H7 (cell line): ENCODE results near the gene NF2. TPM values are rescaled to one million over a fixed set of nuclear protein-coding genes. Genes with fewer than 3 reads are reported as not detected.
"Not testable (repeated sequence)": the region's sequence is repeated elsewhere in the genome, so short reads cannot be mapped to it uniquely, and the experiment has no call there.

Experiments used
- DNase-seq: peaks from one replicate; pipeline ENCODE4 v3.0.0; 2012
- H3K27me3 ChIP-seq: 2 replicates; pipeline ENCODE4 v1.6.0; 2011; ENCODE audit warnings: mild to moderate bottlenecking, low read length; ENCODE audit not compliant: control insufficient read depth, insufficient read depth
- H3K36me3 ChIP-seq: replicated peaks from 2 replicates; pipeline ENCODE4 v1.5.1; 2011; ENCODE audit warnings: low read length; ENCODE audit not compliant: control insufficient read depth, insufficient read depth
- H3K4me3 ChIP-seq: 2 replicates; pipeline ENCODE4 v1.5.1; 2011; ENCODE audit warnings: low read depth, mild to moderate bottlenecking, control low read depth, low read length, moderate library complexity; ENCODE audit not compliant: insufficient read depth
- total RNA-seq: library from RNA; depleted of rRNA; stranded (reverse); fragments of >200 nt; shearing (Covaris generic); gene quantifications from 2 replicates; pipeline ENCODE4 v1.2.3, GENCODE V29; 2014; rRNA removed

Gene NF2
- 52.0 and 56.5 TPM in 2 replicates for total RNA-seq

DNA sequence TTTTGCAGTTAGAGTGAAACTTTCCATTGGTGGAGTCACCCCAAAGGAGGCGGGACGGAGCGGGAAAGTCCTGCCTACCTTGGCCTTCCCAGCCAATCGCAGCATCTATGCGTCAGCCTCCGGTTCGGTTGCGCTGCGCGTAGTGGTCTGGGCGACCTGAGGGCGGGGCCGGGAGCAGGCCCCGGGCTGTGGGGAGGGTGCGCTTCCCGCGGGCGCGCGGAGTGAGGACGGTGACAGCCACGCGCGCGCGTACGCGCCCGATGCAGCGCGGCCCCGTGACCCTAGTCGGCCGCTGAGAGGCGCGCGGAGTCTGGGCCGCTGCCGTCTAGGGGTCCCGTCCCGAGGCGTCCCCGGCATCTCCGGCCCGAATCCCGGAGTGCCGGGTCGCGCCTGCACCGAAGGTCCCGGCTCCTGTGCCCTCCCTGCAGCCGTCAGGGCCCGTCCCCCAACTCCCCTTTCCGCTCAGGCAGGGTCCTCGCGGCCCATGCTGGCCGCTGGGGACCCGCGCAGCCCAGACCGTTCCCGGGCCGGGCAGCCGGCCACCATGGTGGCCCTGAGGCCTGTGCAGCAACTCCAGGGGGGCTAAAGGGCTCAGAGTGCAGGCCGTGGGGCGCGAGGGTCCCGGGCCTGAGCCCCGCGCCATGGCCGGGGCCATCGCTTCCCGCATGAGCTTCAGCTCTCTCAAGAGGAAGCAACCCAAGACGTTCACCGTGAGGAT, at the start of gene NF2:
NF2 (plus strand) TSS at position 276 of the 718 bp plus-strand sequence; CDS start at position 642, 366 bp downstream.
- H3K36me3 ChIP-seq = no peaks in the 10 kb centered on the region

GRCh38 chr22:29555065-29555644, 48.3 kb upstream of the NF2 start:
- Histone ChIP-seq H3K36me3 (peaks cover 32% of the 10 kb centered on the region), H3K4me3 (no peak overlapping the region), H3K27me3 (no peaks in the 10 kb centered on the region)
- no peak for DNase-seq

More for the DNA sequence above, at the start of gene NF2:
- DNase-seq = peak; percentile 99
- H3K4me3 ChIP-seq = peak within 1 kb of the TSS; percentile 88
- H3K27me3 ChIP-seq = no peaks in the 10 kb centered on the region

- Histone ChIP-seq H3K27me3 (no peaks in the 10 kb centered on the region), H3K4me3 (no peak overlapping the region), H3K36me3 (peaks cover 52% of the 10 kb centered on the region)
- DNase-seq = no peak
Observed at GRCh38 chr22:29559030-29559429, 44.4 kb upstream of the NF2 start.

DNA sequence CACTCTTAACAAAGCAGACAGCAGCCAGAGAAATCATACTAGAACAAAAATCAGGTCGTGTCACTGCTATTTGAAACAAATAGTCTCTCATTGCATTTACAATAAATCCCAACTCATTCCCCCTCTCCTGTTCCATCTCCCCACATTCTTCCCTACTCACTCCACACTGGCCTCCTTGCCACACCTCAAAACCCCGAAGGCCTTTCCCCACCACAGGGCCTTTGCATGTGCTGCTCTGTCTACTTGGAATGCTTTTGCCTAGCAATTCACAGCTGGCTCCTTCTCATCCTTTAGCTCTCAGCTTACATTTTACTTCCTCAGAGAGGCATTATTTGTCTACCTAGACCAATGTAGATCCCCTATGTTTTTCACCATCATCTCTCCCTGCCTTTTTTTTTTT, 43.6 kb upstream of the NF2 start:
- no peak for DNase-seq
- peaks cover 56% of the 10 kb centered on the region for H3K36me3 ChIP-seq
- no peaks in the 10 kb centered on the region for H3K27me3 ChIP-seq
- H3K4me3 ChIP-seq = no peak overlapping the region

DNA sequence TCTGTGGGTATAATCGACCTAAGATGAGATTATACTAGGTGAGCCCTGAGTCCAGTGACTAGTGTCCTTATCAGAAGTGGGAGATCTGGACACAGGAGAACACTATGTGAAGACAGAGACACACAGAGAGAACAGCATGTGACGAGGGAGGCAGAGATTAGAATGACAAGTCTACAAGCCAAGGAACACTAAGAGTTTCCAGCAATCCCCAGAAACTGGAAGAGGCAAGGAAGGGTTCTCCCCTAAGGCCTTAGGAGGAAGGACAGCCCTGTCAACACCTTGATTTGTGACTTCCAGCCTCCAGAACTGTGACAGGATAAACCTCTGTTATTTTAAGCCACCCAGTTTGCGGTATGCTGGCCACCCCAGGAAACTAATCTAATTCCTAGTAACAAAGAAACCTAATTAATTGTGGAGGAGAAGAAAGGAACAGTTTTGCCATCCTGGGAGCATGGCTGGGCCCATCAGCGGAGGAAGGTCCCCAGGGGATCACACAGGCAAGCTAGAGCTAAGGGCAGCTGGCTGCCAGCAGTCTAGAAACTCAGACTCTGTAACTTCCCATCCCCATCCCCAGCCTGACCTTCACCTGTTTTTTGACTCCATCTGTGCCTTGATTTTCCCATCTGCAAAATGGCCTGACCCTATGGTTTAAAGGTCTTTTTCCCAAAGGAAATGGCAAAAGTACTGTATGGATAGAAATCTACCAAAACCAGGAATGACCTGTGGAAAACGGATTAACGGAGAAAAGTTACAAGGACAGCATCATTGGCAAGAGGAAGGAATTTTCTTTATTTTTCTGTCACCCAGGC, 39.6 kb upstream of the NF2 start:
- Histone ChIP-seq H3K36me3 (peaks cover 53% of the 10 kb centered on the region), H3K4me3 (no peak overlapping the region), H3K27me3 (no peaks in the 10 kb centered on the region)
- DNase-seq = no peak

GRCh38 chr22:29566513-29566912, 36.9 kb upstream of the NF2 start:
- not testable (repeated sequence) for DNase-seq, H3K27me3 ChIP-seq, H3K4me3 ChIP-seq
- peaks cover 51% of the 10 kb centered on the region for H3K36me3 ChIP-seq

DNA sequence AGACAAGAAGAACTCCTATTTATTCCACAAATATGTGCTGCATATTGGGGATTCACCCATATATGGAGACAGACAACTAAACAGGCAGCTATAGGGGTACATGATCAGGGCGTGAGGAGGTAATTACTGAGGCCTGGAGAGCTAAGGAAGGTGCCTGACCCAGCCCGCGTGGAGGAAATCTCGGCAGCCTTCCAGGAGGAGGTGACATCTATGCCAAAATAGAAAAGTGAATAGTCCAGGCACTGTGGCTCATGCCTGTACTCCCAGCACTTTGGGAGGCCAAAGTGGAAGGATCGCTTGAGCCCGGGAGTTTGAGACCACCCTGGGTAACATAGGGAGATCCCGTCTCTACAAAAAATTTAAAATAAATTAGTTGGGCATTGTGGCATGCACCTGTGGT, 36.1 kb upstream of the NF2 start:
- no peak for DNase-seq
- Histone ChIP-seq H3K4me3 (no peak overlapping the region), H3K27me3 (no peaks in the 10 kb centered on the region), H3K36me3 (peaks cover 44% of the 10 kb centered on the region)

DNA sequence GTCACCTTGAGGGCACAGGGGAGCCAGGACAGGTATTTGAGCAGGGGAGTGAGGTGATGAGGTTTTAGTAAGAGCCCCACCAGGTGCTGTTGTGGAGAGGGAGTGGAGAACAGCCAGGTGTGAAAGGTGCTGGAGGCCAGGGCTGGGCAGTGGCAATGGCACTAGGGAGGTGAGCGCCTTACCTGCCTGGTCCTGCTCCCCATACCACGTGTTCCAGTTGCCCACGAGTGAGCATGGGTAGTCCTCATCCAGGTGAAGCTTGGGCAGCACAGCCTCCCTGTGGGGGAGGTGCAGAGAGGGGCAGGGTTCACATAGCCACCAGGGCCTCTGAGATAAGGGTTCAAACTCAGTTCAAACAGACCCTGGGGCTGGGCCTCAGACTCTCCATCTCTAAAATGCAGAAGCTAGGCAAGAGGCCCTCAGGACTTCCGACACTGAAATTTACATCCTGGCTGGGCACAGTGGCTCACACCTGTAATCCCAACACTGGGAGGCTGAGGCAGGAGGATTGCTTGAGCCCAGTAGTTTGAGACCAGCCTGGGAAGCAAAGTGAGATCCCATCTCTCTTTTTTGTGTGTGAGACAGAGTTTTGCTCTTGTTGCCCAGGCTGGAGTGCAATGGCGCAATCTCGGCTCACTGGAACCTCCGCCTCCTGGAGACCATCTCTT, 34.3 kb upstream of the NF2 start:
- no peak for DNase-seq
- peaks cover 39% of the 10 kb centered on the region for H3K36me3 ChIP-seq
- H3K4me3 ChIP-seq = no peak overlapping the region
- no peaks in the 10 kb centered on the region for H3K27me3 ChIP-seq

- H3K4me3 ChIP-seq = no peak overlapping the region
- peaks cover 35% of the 10 kb centered on the region for H3K36me3 ChIP-seq
- no peaks in the 10 kb centered on the region for H3K27me3 ChIP-seq
- no peak for DNase-seq
Observed at GRCh38 chr22:29570456-29570855, 33.0 kb upstream of the NF2 start.

GRCh38 chr22:29570912-29571549, 32.4 kb upstream of the NF2 start:
- Histone ChIP-seq H3K27me3 (no peaks in the 10 kb centered on the region), H3K4me3 (no peak overlapping the region), H3K36me3 (peaks cover 34% of the 10 kb centered on the region)
- no peak for DNase-seq

- H3K27me3 ChIP-seq = no peaks in the 10 kb centered on the region
- peaks cover 15% of the 10 kb centered on the region for H3K36me3 ChIP-seq
- no peak for DNase-seq
- no peak overlapping the region for H3K4me3 ChIP-seq
Observed at GRCh38 chr22:29574762-29575450, 28.5 kb upstream of the NF2 start.

DNA sequence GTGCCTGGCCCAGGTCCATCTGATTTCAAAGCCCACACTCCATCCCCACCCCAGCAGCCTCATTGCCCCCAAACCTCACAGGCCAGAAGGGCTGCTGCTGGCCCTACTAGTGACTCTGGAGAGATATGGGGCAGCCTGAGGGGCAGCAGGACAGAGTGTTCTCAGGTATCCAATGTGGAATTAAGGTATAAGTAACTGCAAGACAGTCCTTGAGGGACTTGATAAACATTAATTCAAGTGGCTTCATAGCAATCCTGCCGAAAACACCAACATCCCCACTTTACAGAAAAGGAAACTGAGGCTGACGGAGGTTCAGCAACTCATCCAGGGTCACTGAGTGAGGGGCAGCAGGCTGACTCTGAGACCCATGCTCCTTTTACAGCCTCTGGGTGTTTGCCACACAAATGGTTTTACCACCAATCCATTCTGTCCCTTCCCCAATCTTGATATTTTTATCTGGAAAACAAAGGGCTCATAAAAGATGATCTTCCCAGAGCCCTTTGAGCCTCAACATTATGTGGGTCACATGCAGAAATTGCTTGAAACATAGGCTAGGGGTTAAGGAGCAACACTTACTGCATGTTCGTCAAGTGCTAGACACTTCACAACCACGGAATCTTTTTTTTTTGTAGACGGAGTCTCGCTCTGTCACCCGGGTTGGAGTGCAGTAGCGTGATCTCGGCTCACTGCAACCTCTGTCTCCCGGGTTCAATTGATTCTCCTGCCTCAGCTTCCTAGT, 24.8 kb upstream of the NF2 start:
- Histone ChIP-seq H3K27me3 (no peaks in the 10 kb centered on the region), H3K4me3 (no peak overlapping the region), H3K36me3 (peaks cover 3% of the 10 kb centered on the region; the same call in 1 of the 2 replicates)
- no peak for DNase-seq

DNA sequence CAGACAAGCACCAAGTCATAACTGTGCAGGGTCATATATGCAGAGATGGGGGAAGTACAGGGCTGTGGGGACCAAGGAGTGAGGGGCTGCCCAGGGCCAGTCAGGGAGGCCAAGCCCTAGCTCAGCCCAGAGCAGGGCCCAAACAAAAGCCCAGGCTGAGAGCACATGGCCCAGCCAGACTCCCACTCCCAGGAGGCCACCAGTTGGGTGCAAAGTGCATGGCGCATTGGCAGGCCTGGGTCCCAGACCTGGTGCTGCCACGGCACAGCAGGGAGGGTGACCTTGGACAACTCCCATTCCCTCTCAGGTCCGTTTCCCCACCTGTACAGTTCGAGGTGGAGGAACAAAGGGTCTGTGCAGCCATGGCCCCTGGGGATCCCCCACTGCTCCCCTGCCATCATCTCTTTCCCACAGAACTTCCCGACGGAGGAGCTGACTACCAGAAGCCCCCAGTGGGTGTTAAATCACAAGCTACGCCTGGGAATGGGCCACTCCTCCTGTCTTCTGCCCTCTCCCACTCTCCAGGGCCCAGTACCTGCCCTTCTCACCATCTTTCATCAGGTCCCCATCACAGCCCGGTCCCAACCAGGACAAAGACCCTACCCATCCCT, 23.1 kb upstream of the NF2 start:
- no peaks in the 10 kb centered on the region for H3K27me3 ChIP-seq
- DNase-seq = peak; percentile 71
- peak overlapping the region; percentile 85 for H3K4me3 ChIP-seq
- H3K36me3 ChIP-seq = peaks cover 2% of the 10 kb centered on the region; the same call in 1 of the 2 replicates
